ENCODE measurements around the gene ERVV-1. TPM values are rescaled to one million over a fixed set of nuclear protein-coding genes. Genes with fewer than 3 reads are reported as not detected.

ERVV-1 gene
- total RNA-seq = not detected

GRCh38 chr19:53013621-53014020 is at the start of gene ERVV-1:
ERVV-1 (plus strand) TSS chr19:53013921; CDS start chr19:53014091, 170 bp downstream.
- no peak for TF ChIP-seq CTCF (IDR thresholded peaks at IDR 0.05; ENCODE audit: low read depth)

- TF ChIP-seq CTCF (IDR thresholded peaks at IDR 0.05; ENCODE audit: low read depth) = no peak
Observed at GRCh38 chr19:52967772-52968171, 45.9 kb upstream of the ERVV-1 start.

- no peak for TF ChIP-seq CTCF (IDR thresholded peaks at IDR 0.05; ENCODE audit: low read depth)
Observed at GRCh38 chr19:52981329-52981728, 32.4 kb upstream of the ERVV-1 start.

- no peak for TF ChIP-seq CTCF (IDR thresholded peaks at IDR 0.05; ENCODE audit: low read depth)
Observed at GRCh38 chr19:52987221-52987620, 26.5 kb upstream of the ERVV-1 start.

GRCh38 chr19:52988506-52988905 is 25.2 kb upstream of the ERVV-1 start:
- TF ChIP-seq CTCF (IDR thresholded peaks at IDR 0.05; ENCODE audit: low read depth) = no peak

GRCh38 chr19:52990759-52991418 is 22.8 kb upstream of the ERVV-1 start:
- TF ChIP-seq CTCF (IDR thresholded peaks at IDR 0.05; ENCODE audit: low read depth) = no peak

- no peak for TF ChIP-seq CTCF (IDR thresholded peaks at IDR 0.05; ENCODE audit: low read depth)
Observed at GRCh38 chr19:52991484-52991883, 22.2 kb upstream of the ERVV-1 start.

Measured in subcutaneous adipose tissue (tissue), 4 donors.